GM18870 (cell line): ENCODE results near the gene LRP11.
A peak's percentile ranks its signal among the peaks of the same experiment; 100 is the strongest.
"Not testable (repeated sequence)": the region's sequence is repeated elsewhere in the genome, so short reads cannot be mapped to it uniquely, and the experiment has no call there.

Source experiments
- ATAC-seq: cut with Tn5 transposase; IDR thresholded peaks from one replicate; pipeline ENCODE4 v1.9.1; 2021; ENCODE audit warnings: moderate library complexity; ENCODE audit not compliant: unreplicated experiment

Gene LRP11

GRCh38 chr6:149863698-149864577 is at the start of gene LRP11:
LRP11 (minus strand) TSS chr6:149864359; CDS start chr6:149864020, 339 bp downstream.
- peak; percentile 51 for ATAC-seq

- no peak for ATAC-seq
Measured at GRCh38 chr6:149913540-149914240, 49.5 kb upstream of the LRP11 start.

GRCh38 chr6:149913085-149913484 is 48.9 kb upstream of the LRP11 start:
- no peak for ATAC-seq

GRCh38 chr6:149912680-149913079 is 48.5 kb upstream of the LRP11 start:
- not testable (repeated sequence) for ATAC-seq

GRCh38 chr6:149910721-149911151 is 46.6 kb upstream of the LRP11 start:
- no peak for ATAC-seq

- ATAC-seq: no peak
Measured at GRCh38 chr6:149909701-149910470, 45.7 kb upstream of the LRP11 start.

GRCh38 chr6:149908480-149908879 is 44.3 kb upstream of the LRP11 start:
- ATAC-seq: not testable (repeated sequence)

- no peak for ATAC-seq
Measured at GRCh38 chr6:149907317-149907716, 43.2 kb upstream of the LRP11 start.

- no peak for ATAC-seq
Measured at GRCh38 chr6:149906405-149906804, 42.2 kb upstream of the LRP11 start.

- no peak for ATAC-seq
Measured at GRCh38 chr6:149905911-149906371, 41.8 kb upstream of the LRP11 start.

GRCh38 chr6:149905371-149905910 is 41.3 kb upstream of the LRP11 start:
- ATAC-seq: no peak

GRCh38 chr6:149904661-149905370 is 40.7 kb upstream of the LRP11 start:
- no peak for ATAC-seq

GRCh38 chr6:149903938-149904611 is 39.9 kb upstream of the LRP11 start:
- no peak for ATAC-seq

GRCh38 chr6:149901444-149902140 is 37.4 kb upstream of the LRP11 start:
- ATAC-seq: no peak

GRCh38 chr6:149900620-149901443 is 36.7 kb upstream of the LRP11 start:
- no peak for ATAC-seq

GRCh38 chr6:149899926-149900619 is 35.9 kb upstream of the LRP11 start:
- no peak for ATAC-seq

GRCh38 chr6:149899486-149899885 is 35.3 kb upstream of the LRP11 start:
- no peak for ATAC-seq

GRCh38 chr6:149898966-149899365 is 34.8 kb upstream of the LRP11 start:
- no peak for ATAC-seq
